SU-DHL-6 (cell line): Measurements from ENCODE around the gene C16orf89.
"Not testable (repeated sequence)": the region's sequence is repeated elsewhere in the genome, so short reads cannot be mapped to it uniquely, and the experiment has no call there.

ENCODE experiments used
- H2AFZ ChIP-seq: fragments of 200-600 bp; sonication (generic); 2 replicates; pipeline ENCODE4 v1.6.1; 2014; ENCODE audit warnings: low read depth, mild to moderate bottlenecking, moderate library complexity, mixed read lengths, antibody characterized with exemption, low read length; ENCODE audit not compliant: severe bottlenecking
- H3F3A ChIP-seq: fragments of 200-600 bp; shearing (Covaris generic); 2 replicates; pipeline ENCODE4 v1.6.0; 2016; ENCODE audit warnings: antibody characterized with exemption, mild to moderate bottlenecking; ENCODE audit not compliant: insufficient read depth
- H3K27ac ChIP-seq: fragments of 200-600 bp; sonication (generic); 2 replicates; pipeline ENCODE4 v1.5.1; 2016; ENCODE audit warnings: low read depth, mild to moderate bottlenecking, low read length, moderate library complexity, mixed read lengths
- H3K27me3 ChIP-seq: fragments of 200-600 bp; sonication (generic), shearing (Covaris generic); 2 replicates; pipeline ENCODE4 v1.6.0; 2014; ENCODE audit warnings: mild to moderate bottlenecking, low read length
- H3K36me3 ChIP-seq: fragments of 200-600 bp; sonication (generic); 2 replicates; pipeline ENCODE4 v1.6.1; 2014; ENCODE audit warnings: mild to moderate bottlenecking, low read length, mixed read lengths
- H3K4me2 ChIP-seq: fragments of 300-600, 200-600 bp; shearing (Covaris generic), sonication (generic); 2 replicates; pipeline ENCODE4 v1.6.0; 2014; ENCODE audit warnings: low read length, low read depth, mild to moderate bottlenecking; ENCODE audit not compliant: poor library complexity, severe bottlenecking
- H3K4me3 ChIP-seq: fragments of 200-600 bp; sonication (generic); 2 replicates; pipeline ENCODE4 v1.5.1; 2014; ENCODE audit warnings: antibody characterized with exemption, low read length, mild to moderate bottlenecking, mixed read lengths; ENCODE audit not compliant: insufficient read depth, poor library complexity, severe bottlenecking
- H3K79me2 ChIP-seq: fragments of 200-600 bp; sonication (generic); 2 replicates; pipeline ENCODE4 v1.6.1; 2014; ENCODE audit warnings: mild to moderate bottlenecking, low read length, moderate library complexity; ENCODE audit not compliant: insufficient read depth
- H3K9ac ChIP-seq: fragments of 200-600 bp; sonication (generic); 2 replicates; pipeline ENCODE4 v1.7.0; 2014; ENCODE audit warnings: mild to moderate bottlenecking, low read length
- H3K9me2 ChIP-seq: fragments of 200-600 bp; sonication (generic); replicated peaks from 2 replicates; pipeline ENCODE4 v1.6.1; 2014; ENCODE audit warnings: low read length; ENCODE audit not compliant: insufficient read depth
- H3K9me3 ChIP-seq: fragments of 200-600 bp; sonication (generic); 2 replicates; pipeline ENCODE4 v1.6.1; 2014; ENCODE audit warnings: low read length, mixed read lengths; ENCODE audit not compliant: insufficient read depth
- H4K20me1 ChIP-seq: fragments of 200-600 bp; sonication (generic); 2 replicates; pipeline ENCODE4 v1.6.1; 2014; ENCODE audit warnings: low read depth, mild to moderate bottlenecking, antibody characterized with exemption, low read length, moderate library complexity, mixed read lengths
- EZH2phosphoT487 ChIP-seq: fragments of 200-600 bp; sonication (generic), shearing (Covaris generic); conservative IDR thresholded peaks from 2 replicates; pipeline ENCODE4 v1.6.1; 2018; ENCODE audit warnings: mild to moderate bottlenecking, antibody characterized with exemption, low read length, moderate library complexity, mixed read lengths
- TF ChIP-seq, protein P1 (sequence below): fragments of 200-600 bp; sonication (generic); IDR thresholded peaks from one replicate; pipeline ENCODE4 v1.5.1; 2017; ENCODE audit warnings: antibody characterized with exemption, mild to moderate bottlenecking, low read length, moderate library complexity; ENCODE audit not compliant: insufficient read depth, poor library complexity, severe bottlenecking

The C16orf89 gene

GRCh38 chr16:5083646-5084045 is 17.9 kb upstream of the C16orf89 start:
- H3K9me2 ChIP-seq, H3F3A ChIP-seq, H3K4me2 ChIP-seq, H3K27me3 ChIP-seq, H3K36me3 ChIP-seq, H3K9ac ChIP-seq, H3K4me3 ChIP-seq, H4K20me1 ChIP-seq, H3K9me3 ChIP-seq, H3K79me2 ChIP-seq, H3K27ac ChIP-seq, H2AFZ ChIP-seq: not testable (repeated sequence)

GRCh38 chr16:5080996-5081395 is 15.2 kb upstream of the C16orf89 start:
- not testable (repeated sequence) for H3K27me3 ChIP-seq, H3K9ac ChIP-seq, H3K4me2 ChIP-seq, H3K79me2 ChIP-seq, H4K20me1 ChIP-seq, H3K9me2 ChIP-seq, H3K9me3 ChIP-seq, H3F3A ChIP-seq, H3K36me3 ChIP-seq, H2AFZ ChIP-seq, H3K4me3 ChIP-seq, H3K27ac ChIP-seq

GRCh38 chr16:5080461-5080860 is 14.7 kb upstream of the C16orf89 start:
- H3K9ac ChIP-seq, H3K79me2 ChIP-seq, H3K27ac ChIP-seq, H3K9me2 ChIP-seq, H3F3A ChIP-seq, H4K20me1 ChIP-seq, H2AFZ ChIP-seq, H3K4me2 ChIP-seq, H3K9me3 ChIP-seq, H3K36me3 ChIP-seq, H3K4me3 ChIP-seq, H3K27me3 ChIP-seq: not testable (repeated sequence)

DNA sequence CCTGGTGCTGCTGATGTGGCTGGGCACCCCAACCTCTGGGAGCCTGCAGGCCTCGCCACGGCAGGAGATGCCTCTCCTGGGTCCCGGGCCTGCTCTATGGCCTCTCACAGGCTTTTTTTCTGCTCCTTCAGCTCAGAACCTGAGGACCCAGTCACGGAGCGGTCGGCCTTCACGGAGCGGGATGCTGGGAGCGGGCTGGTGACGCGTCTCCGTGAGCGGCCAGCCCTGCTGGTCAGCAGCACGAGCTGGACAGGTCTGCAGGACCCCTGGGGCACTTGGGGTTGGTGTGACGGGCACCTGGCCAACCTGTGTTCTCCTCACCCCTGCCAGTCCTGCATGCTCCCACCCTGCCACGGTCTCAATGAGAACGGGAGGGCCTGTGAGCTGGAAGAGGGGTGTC is 12.9 kb upstream of the C16orf89 start:
- no peak overlapping the region for H3K9ac ChIP-seq
- no peak overlapping the region for H2AFZ ChIP-seq
- no peaks in the 10 kb centered on the region for H3K27me3 ChIP-seq
- no peaks in the 10 kb centered on the region for H3K9me2 ChIP-seq
- no peaks in the 10 kb centered on the region; the same call in 1 of the 2 replicates for H3K36me3 ChIP-seq
- no peaks in the 10 kb centered on the region for H4K20me1 ChIP-seq
- no peaks in the 10 kb centered on the region for H3K79me2 ChIP-seq
- H3K27ac ChIP-seq = no peak overlapping the region
- no peak overlapping the region for H3K4me2 ChIP-seq
- no peaks in the 10 kb centered on the region for H3F3A ChIP-seq
- H3K4me3 ChIP-seq = no peak overlapping the region
- no peaks in the 10 kb centered on the region for H3K9me3 ChIP-seq
- TF ChIP-seq, protein P1, sequence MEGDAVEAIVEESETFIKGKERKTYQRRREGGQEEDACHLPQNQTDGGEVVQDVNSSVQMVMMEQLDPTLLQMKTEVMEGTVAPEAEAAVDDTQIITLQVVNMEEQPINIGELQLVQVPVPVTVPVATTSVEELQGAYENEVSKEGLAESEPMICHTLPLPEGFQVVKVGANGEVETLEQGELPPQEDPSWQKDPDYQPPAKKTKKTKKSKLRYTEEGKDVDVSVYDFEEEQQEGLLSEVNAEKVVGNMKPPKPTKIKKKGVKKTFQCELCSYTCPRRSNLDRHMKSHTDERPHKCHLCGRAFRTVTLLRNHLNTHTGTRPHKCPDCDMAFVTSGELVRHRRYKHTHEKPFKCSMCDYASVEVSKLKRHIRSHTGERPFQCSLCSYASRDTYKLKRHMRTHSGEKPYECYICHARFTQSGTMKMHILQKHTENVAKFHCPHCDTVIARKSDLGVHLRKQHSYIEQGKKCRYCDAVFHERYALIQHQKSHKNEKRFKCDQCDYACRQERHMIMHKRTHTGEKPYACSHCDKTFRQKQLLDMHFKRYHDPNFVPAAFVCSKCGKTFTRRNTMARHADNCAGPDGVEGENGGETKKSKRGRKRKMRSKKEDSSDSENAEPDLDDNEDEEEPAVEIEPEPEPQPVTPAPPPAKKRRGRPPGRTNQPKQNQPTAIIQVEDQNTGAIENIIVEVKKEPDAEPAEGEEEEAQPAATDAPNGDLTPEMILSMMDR = no peak
- no peak for TF ChIP-seq EZH2phosphoT487

DNA sequence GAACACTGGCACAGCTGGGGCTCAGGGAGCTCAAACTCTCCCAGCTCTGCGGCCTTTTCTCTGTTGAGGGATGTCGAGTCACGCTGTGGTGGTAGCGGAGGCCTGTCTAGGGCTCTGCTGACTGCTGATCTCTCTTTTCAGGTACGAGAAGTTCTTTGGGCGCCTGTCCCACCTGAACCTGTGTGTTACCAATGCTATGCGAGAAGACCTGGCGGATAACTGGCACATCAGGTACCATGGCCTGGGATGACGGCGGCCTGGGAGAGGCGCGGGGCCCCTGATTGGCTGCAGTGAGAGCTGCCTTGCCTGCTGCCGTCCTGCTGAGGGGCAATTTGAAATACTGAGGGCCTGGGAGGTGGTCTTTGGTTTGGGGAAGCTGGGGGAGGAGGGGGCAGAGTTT is 11.5 kb upstream of the C16orf89 start:
- Histone ChIP-seq H3F3A (no peaks in the 10 kb centered on the region), H3K4me3 (no peak overlapping the region), H3K9me3 (no peaks in the 10 kb centered on the region), H3K4me2 (no peak overlapping the region), H3K27me3 (no peaks in the 10 kb centered on the region), H3K9me2 (no peaks in the 10 kb centered on the region), H3K36me3 (no peaks in the 10 kb centered on the region; the same call in 1 of the 2 replicates), H4K20me1 (no peaks in the 10 kb centered on the region), H3K79me2 (peaks cover 13% of the 10 kb centered on the region; the same call in 1 of the 2 replicates), H3K27ac (no peak overlapping the region), H2AFZ (no peak overlapping the region), H3K9ac (no peak overlapping the region)
- TF ChIP-seq, protein P1 = no peak
- no peak for TF ChIP-seq EZH2phosphoT487
